H1 (cell line): ENCODE measurements around the gene ARMH3. TPM values are rescaled to one million over a fixed set of nuclear protein-coding genes. Genes with fewer than 3 reads are reported as not detected.

Source experiments
- CTCF ChIA-PET: fragments of 300-600 bp; sonication (Branson Sonifier 250); formaldehyde crosslinking; loops from one replicate; lab custom pipeline; 2021; ENCODE audit not compliant: partially characterized antibody; lab: Charles Lee
- POLR2A ChIA-PET: fragments of 300-600 bp; sonication (Branson Sonifier 250); formaldehyde crosslinking; loops from one replicate; lab custom pipeline; 2021; ENCODE audit warnings: inconsistent platforms; ENCODE audit not compliant: partially characterized antibody; lab: Charles Lee
- DNase-seq, 2 experiments: peaks; one replicate each; pipeline versions ENCODE4 v3.0.0 to v3.0.0-alpha.2; 2010 to 2022; ENCODE audit warnings: low spot score in 2 of 2, low read depth in 1 of 2, mixed read lengths in 1 of 2
- FAIRE-seq: peaks from 2 replicates; lab custom pipeline; 2011; peaks lifted over from hg19 to GRCh38; lab: Jason Lieb, UNC
- H2AFZ ChIP-seq: 2 replicates; pipeline ENCODE4 v1.8.1; 2012; ENCODE audit warnings: low read length, inconsistent platforms
- H2AK5ac ChIP-seq: 2 replicates; pipeline ENCODE4 v1.6.1; 2013; ENCODE audit warnings: low read depth, low read length
- H2BK120ac ChIP-seq: replicated peaks from 2 replicates; pipeline ENCODE3; 2013; ENCODE audit warnings: low read depth, low read length, inconsistent platforms
- H2BK12ac ChIP-seq: 2 replicates; pipeline ENCODE4 v1.6.1; 2013; ENCODE audit warnings: low read depth, low read length
- H2BK15ac ChIP-seq: 2 replicates; pipeline ENCODE4 v1.6.1; 2013; ENCODE audit warnings: low read length
- H2BK20ac ChIP-seq: 2 replicates; pipeline ENCODE4 v1.6.1; 2013; ENCODE audit warnings: low read length
- H2BK5ac ChIP-seq: 2 replicates; pipeline ENCODE4 v1.6.1; 2013; ENCODE audit warnings: low read depth, low read length
- H3K14ac ChIP-seq: 2 replicates; pipeline ENCODE4 v1.6.1; 2013; ENCODE audit warnings: inconsistent platforms; ENCODE audit not compliant: insufficient read length
- H3K18ac ChIP-seq: 2 replicates; pipeline ENCODE4 v1.6.1; 2013; ENCODE audit warnings: low read length; ENCODE audit errors: extremely low read depth
- H3K23ac ChIP-seq: 2 replicates; pipeline ENCODE4 v1.6.1; 2013; ENCODE audit warnings: inconsistent platforms; ENCODE audit not compliant: insufficient read length
- H3K23me2 ChIP-seq: 2 replicates; pipeline ENCODE4 v1.6.1; 2013; ENCODE audit warnings: low read depth, low read length
- H3K27ac ChIP-seq: 2 replicates; pipeline ENCODE4 v1.6.1; 2011; ENCODE audit warnings: low read depth, low read length, inconsistent platforms
- H3K27me3 ChIP-seq, 4 experiments: replicated peaks in 1 of 4; 1 replicate in 1 of 4; 2 replicates in 3 of 4; pipeline versions ENCODE4 v1.6.1 to v1.8.1; 2011 to 2013; ENCODE audit warnings: low read length in 3 of 4, mild to moderate bottlenecking in 3 of 4, inconsistent platforms in 2 of 4, mixed read lengths in 2 of 4, moderate library complexity in 1 of 4; ENCODE audit not compliant: control insufficient read depth in 3 of 4, insufficient read depth in 3 of 4; ENCODE audit errors: extremely low read depth in 1 of 4
- H3K36me3 ChIP-seq, 4 experiments: 2 replicates each; pipeline versions ENCODE4 v1.6.1 to v1.8.1; 2011 to 2013; ENCODE audit warnings: mild to moderate bottlenecking in 4 of 4, low read length in 3 of 4, moderate library complexity in 2 of 4, control low read depth in 1 of 4, inconsistent platforms in 1 of 4; ENCODE audit not compliant: insufficient read depth in 4 of 4, control insufficient read depth in 2 of 4
- H3K4ac ChIP-seq: replicated peaks from 2 replicates; pipeline ENCODE3; 2013; ENCODE audit warnings: low read length, low read depth, mixed read lengths, inconsistent platforms; ENCODE audit not compliant: insufficient read length
- H3K4me1 ChIP-seq, 4 experiments: replicated peaks in 1 of 4; 1 replicate in 1 of 4; 2 replicates in 3 of 4; pipeline versions ENCODE4 v1.6.1 to v1.8.1; 2011 to 2013; ENCODE audit warnings: low read length in 3 of 4, inconsistent platforms in 2 of 4, mixed read lengths in 1 of 4; ENCODE audit not compliant: insufficient read depth in 4 of 4, control insufficient read depth in 3 of 4
- H3K4me2 ChIP-seq, 2 experiments: 2 replicates each; pipeline versions ENCODE4 v1.6.1 to v1.8.1; 2011 to 2013; ENCODE audit warnings: low read depth in 2 of 2, low read length in 2 of 2, control low read depth in 1 of 2, inconsistent platforms in 1 of 2, mild to moderate bottlenecking in 1 of 2; ENCODE audit not compliant: insufficient read depth in 1 of 2
- H3K4me3 ChIP-seq, 4 experiments: fragments of 200-600, 300-600 bp in 1 of 4; sonication (generic), shearing (Covaris generic), sonication (Bioruptor Twin) in 1 of 4; 2 replicates each; pipeline versions ENCODE4 v1.5.1 to v1.8.1; 2011 to 2016; ENCODE audit warnings: low read length in 4 of 4, low read depth in 3 of 4, control low read depth in 2 of 4, inconsistent platforms in 2 of 4, mild to moderate bottlenecking in 2 of 4, mixed read lengths in 1 of 4, moderate library complexity in 1 of 4; ENCODE audit not compliant: insufficient read depth in 2 of 4; ENCODE audit errors: extremely low read depth in 1 of 4
- H3K56ac ChIP-seq: replicated peaks from 2 replicates; pipeline ENCODE3; 2013; ENCODE audit warnings: low read depth, mild to moderate bottlenecking, mixed read lengths, low read length, inconsistent platforms; ENCODE audit not compliant: insufficient read length
- H3K79me1 ChIP-seq: 2 replicates; pipeline ENCODE4 v1.6.1; 2013; ENCODE audit warnings: low read depth, low read length, control low read depth
- H3K79me2 ChIP-seq, 2 experiments: 2 replicates each; pipeline versions ENCODE4 v1.6.1 to v1.8.1; 2012 to 2013; ENCODE audit warnings: low read length in 2 of 2, mild to moderate bottlenecking in 2 of 2, inconsistent platforms in 1 of 2; ENCODE audit not compliant: insufficient read depth in 2 of 2, control insufficient read depth in 1 of 2
- H3K9ac ChIP-seq, 4 experiments: replicated peaks in 1 of 4; 1 replicate in 1 of 4; 2 replicates in 3 of 4; pipeline versions ENCODE4 v1.6.1 to v1.8.1; 2011 to 2013; ENCODE audit warnings: low read depth in 3 of 4, low read length in 3 of 4, control low read depth in 2 of 4, mild to moderate bottlenecking in 2 of 4, moderate library complexity in 2 of 4, inconsistent platforms in 1 of 4; ENCODE audit errors: extremely low read depth in 1 of 4
- H3K9me3 ChIP-seq, 2 experiments: 2 replicates each; pipeline versions ENCODE4 v1.6.1 to v1.8.1; 2012 to 2013; ENCODE audit warnings: mild to moderate bottlenecking in 2 of 2, moderate library complexity in 2 of 2, control low read depth in 1 of 2, inconsistent platforms in 1 of 2, low read depth in 1 of 2, low read length in 1 of 2, mixed read lengths in 1 of 2; ENCODE audit not compliant: insufficient read depth in 2 of 2
- H4K20me1 ChIP-seq, 2 experiments: replicated peaks in 1 of 2; 2 replicates each; pipeline versions ENCODE3 to v1.8.1; 2011 to 2013; ENCODE audit warnings: inconsistent platforms in 2 of 2, low read length in 2 of 2, mild to moderate bottlenecking in 1 of 2; ENCODE audit not compliant: insufficient read depth in 2 of 2, control insufficient read depth in 1 of 2
- H4K5ac ChIP-seq: 2 replicates; pipeline ENCODE4 v1.6.1; 2013; ENCODE audit warnings: low read length, low read depth, mixed read lengths, inconsistent platforms; ENCODE audit not compliant: insufficient read length
- H4K8ac ChIP-seq: 2 replicates; pipeline ENCODE4 v1.8.0; 2013; ENCODE audit warnings: mild to moderate bottlenecking, moderate library complexity, low read length, inconsistent platforms; ENCODE audit not compliant: insufficient read depth; ENCODE audit errors: extremely low read depth
- H4K91ac ChIP-seq: replicated peaks from 2 replicates; pipeline ENCODE3; 2013; ENCODE audit warnings: low read length, mixed read lengths, inconsistent platforms; ENCODE audit not compliant: insufficient read length
- CTCF ChIP-seq, 3 experiments: IDR thresholded peaks; 1 replicate in 2 of 3; 2 replicates in 1 of 3; pipeline versions ENCODE4 v1.5.1 to v1.6.1; 2011; ENCODE audit warnings: low read length in 3 of 3, mild to moderate bottlenecking in 3 of 3, inconsistent platforms in 2 of 3, low read depth in 1 of 3, moderate library complexity in 1 of 3; ENCODE audit not compliant: insufficient read depth in 1 of 3; ENCODE audit errors: control extremely low read depth in 1 of 3
- RAD21 ChIP-seq, 2 experiments: IDR thresholded peaks in 1 of 2; conservative IDR thresholded peaks in 1 of 2; 2 replicates each; pipeline ENCODE4 v1.6.1; 2011; ENCODE audit warnings: low read depth in 2 of 2, low read length in 2 of 2, improper control_type of control experiment in 1 of 2, inconsistent platforms in 1 of 2, mild to moderate bottlenecking in 1 of 2, moderate library complexity in 1 of 2
- SP1 ChIP-seq: IDR thresholded peaks from 2 replicates; pipeline ENCODE4 v1.6.1; 2011; ENCODE audit warnings: low read depth, low read length
- WGBS, 2 experiments: shearing (Covaris generic) in 1 of 2; methylation state at CpG; one replicate each; pipeline versions ENCODE4 v1.1.6 to v1.1.7; 2013 to 2015; ENCODE audit warnings: low lambda C conversion rate in 2 of 2, mixed read lengths in 2 of 2, inconsistent platforms in 1 of 2, low coverage in 1 of 2, missing lambda C conversion rate in 1 of 2; ENCODE audit not compliant: insufficient replicate concordance in 2 of 2, insufficient coverage in 1 of 2, insufficient read length in 1 of 2; ENCODE audit errors: extremely low coverage in 1 of 2, missing lambda C conversion rate in 1 of 2; 5-methylcytosine and 5-hydroxymethylcytosine counted together
- polyA plus RNA-seq, 7 experiments: library from polyadenylated mRNA; depleted of rRNA in 3 of 7; stranded (reverse) in 5 of 7; unstranded in 2 of 7; fragments of >200 nt in 5 of 7; fragments of 200-250 nt in 2 of 7; gene quantifications; 1 replicate in 5 of 7; 2 replicates in 1 of 7; 4 replicates in 1 of 7; pipeline versions ENCODE4 v1.2.1 to v1.2.3, GENCODE V29; 2011 to 2013; ENCODE audit warnings: missing spikeins in 2 of 7, mixed read lengths in 2 of 7
- total RNA-seq: library from RNA; stranded (reverse); fragmentation: NEBNext Ultra II Directional; extraction: Animal tissue kit (Norgen Biotek cat#: 25700); gene quantifications from 2 replicates; pipeline ENCODE4 v1.2.1, GENCODE V29; 2021

The ARMH3 gene
- total and polyA plus RNA-seq, 2 of the 8 experiments (the other 6 are each of a cell fraction or from before 2014, with no cell fraction given) = 11.6 to 18.3 TPM

GRCh38 chr10:101889256-101890210 is 166.4 kb downstream of the ARMH3 start:
- no peaks in the 10 kb centered on the region for H3K27me3 ChIP-seq
- no peak overlapping the region for H3K56ac ChIP-seq
- WGBS, 2 experiments = 55% methylated on average over 5 of the region's 5 CpGs; no CpG with 5 or more reads in 1 of the 2 experiments
- H4K8ac ChIP-seq = no peak overlapping the region
- no peak overlapping the region for H2BK20ac ChIP-seq
- ChIA-PET POLR2A (interaction anchor here (2.8 kb wide), 1 partner anchor 120 kb away, joined by 12 read pairs; no protein-coding TSS in a partner anchor), CTCF (interaction anchor here (0.6 to 16.8 kb wide), 44 partner anchors 7 to 212 kb away, joined by 3 to 210 read pairs (median 4); partner anchors contain the start of gene KCNIP2)
- H3K4me3 ChIP-seq = no peak overlapping the region
- H3K18ac ChIP-seq = no peak overlapping the region
- H3K4me1 ChIP-seq = no peaks in the 10 kb centered on the region
- no peak overlapping the region for H2BK120ac ChIP-seq
- no peak overlapping the region for H3K4ac ChIP-seq
- FAIRE-seq (peak; percentile 63), DNase-seq (peak; percentile 43 to 85)
- H3K9ac ChIP-seq = no peak overlapping the region
- H2BK12ac ChIP-seq = no peak overlapping the region
- H4K91ac ChIP-seq = no peak overlapping the region
- no peaks in the 10 kb centered on the region for H3K79me1 ChIP-seq
- H4K20me1 ChIP-seq = no peaks in the 10 kb centered on the region
- no peaks in the 10 kb centered on the region for H3K23me2 ChIP-seq
- TF ChIP-seq RAD21 (IDR thresholded peaks at IDR 0.05 in 1 of 2, conservative IDR thresholded peaks at IDR 0.05 in 1 of 2; ENCODE audit: low read depth in 2 of 2, low read length in 2 of 2) (peak; percentile 86 to 94), SP1 (no peak), CTCF (IDR thresholded peaks at IDR 0.05; ENCODE audit: control extremely low read depth in 1 of 3, insufficient read depth in 1 of 3, low read depth in 1 of 3, low read length in 3 of 3) (peak; percentile 26 to 90 (median 81))
- no peak overlapping the region for H3K27ac ChIP-seq
- no peaks in the 10 kb centered on the region for H3K79me2 ChIP-seq
- H3K4me2 ChIP-seq = no peak overlapping the region
- no peaks in the 10 kb centered on the region for H3K9me3 ChIP-seq
- no peak overlapping the region for H2AFZ ChIP-seq
- H2BK5ac ChIP-seq = no peak overlapping the region
- H2AK5ac ChIP-seq = no peak overlapping the region
- no peaks in the 10 kb centered on the region for H3K36me3 ChIP-seq
- H2BK15ac ChIP-seq = no peak overlapping the region
- no peak overlapping the region for H4K5ac ChIP-seq
- no peak overlapping the region for H3K23ac ChIP-seq
- no peak overlapping the region for H3K14ac ChIP-seq
